ENCODE data around the gene PKDCC.

Gene PKDCC

GRCh38 chr2:42045848-42046748, 1.7 kb upstream of the PKDCC start:
- TF ChIP-seq TEAD4 (IDR thresholded peaks at IDR 0.05) (no peak), CREB1 (IDR thresholded peaks at IDR 0.05; ENCODE audit: low read depth) (no peak), REST (IDR thresholded peaks at IDR 0.05; ENCODE audit: low read depth) (no peak)
- TF ChIP-seq, protein P1, sequence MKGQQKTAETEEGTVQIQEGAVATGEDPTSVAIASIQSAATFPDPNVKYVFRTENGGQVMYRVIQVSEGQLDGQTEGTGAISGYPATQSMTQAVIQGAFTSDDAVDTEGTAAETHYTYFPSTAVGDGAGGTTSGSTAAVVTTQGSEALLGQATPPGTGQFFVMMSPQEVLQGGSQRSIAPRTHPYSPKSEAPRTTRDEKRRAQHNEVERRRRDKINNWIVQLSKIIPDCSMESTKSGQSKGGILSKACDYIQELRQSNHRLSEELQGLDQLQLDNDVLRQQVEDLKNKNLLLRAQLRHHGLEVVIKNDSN (IDR thresholded peaks at IDR 0.05) = no peak

DNA sequence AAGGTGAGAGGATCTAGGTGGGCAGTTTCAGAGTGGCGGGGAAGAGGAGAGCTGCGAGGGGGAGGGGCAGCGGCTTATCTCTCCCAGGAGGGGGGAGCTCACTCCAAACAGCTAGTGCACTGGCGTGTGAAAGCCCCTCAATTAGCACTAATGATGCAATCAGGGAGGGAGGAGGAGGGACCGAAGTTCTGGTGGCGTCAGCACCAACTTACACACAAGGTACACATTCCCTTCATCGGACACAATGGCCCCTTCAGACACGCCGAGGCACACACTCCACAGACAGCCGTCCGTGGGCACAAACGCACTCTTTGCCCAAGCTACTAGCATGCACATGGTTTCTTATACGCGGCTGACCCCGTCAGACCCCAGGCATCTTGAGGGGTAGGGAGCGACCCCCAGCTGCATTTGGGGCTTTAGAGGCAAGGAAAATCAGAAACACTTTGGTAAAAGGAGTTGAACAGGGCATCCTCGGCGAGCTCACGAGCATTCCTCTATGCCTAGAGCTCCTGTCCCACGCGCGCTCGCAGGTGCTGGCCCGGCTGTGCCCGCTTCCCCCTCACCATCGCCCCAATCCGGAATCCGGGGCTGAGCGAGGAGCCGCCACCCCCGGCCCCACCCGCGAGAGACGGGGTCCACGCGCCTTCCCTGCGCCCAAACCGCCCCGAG, 868 bp upstream of the PKDCC start:
- TF ChIP-seq CEBPB (IDR thresholded peaks at IDR 0.05) (no peak), TCF12 (IDR thresholded peaks at IDR 0.05; ENCODE audit: low read depth) (no peak), TAF1 (IDR thresholded peaks at IDR 0.05; ENCODE audit: low read depth) (no peak), EP300 (IDR thresholded peaks at IDR 0.05; ENCODE audit: borderline replicate concordance) (no peak), FOXM1 (IDR thresholded peaks at IDR 0.05; ENCODE audit: borderline replicate concordance, low read depth) (no peak), EGR1 (IDR thresholded peaks at IDR 0.05) (no peak), TEAD4 (IDR thresholded peaks at IDR 0.05) (no peak), YY1 (IDR thresholded peaks at IDR 0.05; ENCODE audit: low read depth) (no peak), REST (IDR thresholded peaks at IDR 0.05; ENCODE audit: low read depth) (no peak), CREB1 (IDR thresholded peaks at IDR 0.05; ENCODE audit: low read depth) (no peak), RAD21 (IDR thresholded peaks at IDR 0.05; ENCODE audit: low read depth) (no peak), ZBTB7A (IDR thresholded peaks at IDR 0.05; ENCODE audit: low read depth) (no peak), NFIC (IDR thresholded peaks at IDR 0.05) (no peak)
- TF ChIP-seq, protein P2, sequence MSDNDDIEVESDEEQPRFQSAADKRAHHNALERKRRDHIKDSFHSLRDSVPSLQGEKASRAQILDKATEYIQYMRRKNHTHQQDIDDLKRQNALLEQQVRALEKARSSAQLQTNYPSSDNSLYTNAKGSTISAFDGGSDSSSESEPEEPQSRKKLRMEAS (IDR thresholded peaks at IDR 0.05) = no peak
- TF ChIP-seq, protein P1 (IDR thresholded peaks at IDR 0.05) = no peak

GRCh38 chr2:42048299-42049220, 739 bp downstream of the PKDCC start:
- TF ChIP-seq REST (IDR thresholded peaks at IDR 0.05; ENCODE audit: low read depth) (no peak), CEBPB (IDR thresholded peaks at IDR 0.05) (no peak), TAF1 (IDR thresholded peaks at IDR 0.05; ENCODE audit: low read depth) (no peak), EGR1 (IDR thresholded peaks at IDR 0.05) (no peak)
- TF ChIP-seq, protein P2 (IDR thresholded peaks at IDR 0.05) = no peak; the same call in 1 of the 2 replicates
- TF ChIP-seq, protein P1 (IDR thresholded peaks at IDR 0.05) = no peak

Measured in Ishikawa (cell line).